Upper lobe of left lung (tissue), 6 donors: ENCODE measurements around the gene OR10A6. TPM values are rescaled to one million over a fixed set of nuclear protein-coding genes. Genes with fewer than 3 reads are reported as not detected.

ENCODE experiments used
- ATAC-seq, 2 donors: fragments of 200-7000 bp; cut with Tn5 transposase; one replicate each; pipeline ENCODE4 v1.9.1; 2022; ENCODE audit warnings: mild to moderate bottlenecking in 2 of 2, moderate library complexity in 2 of 2; ENCODE audit not compliant: low FRiP score in 2 of 2
- DNase-seq, 2 donors: peaks; one replicate each; pipeline ENCODE4 v3.0.0-alpha.2; 2019 to 2020
- H3K27ac ChIP-seq, 4 donors: fragments of 200-600 bp; sonication (generic); one replicate each; pipeline ENCODE4 v1.5.1; 2016 to 2019
- H3K27me3 ChIP-seq, 4 donors: fragments of 200-600 bp; sonication (generic); one replicate each; pipeline ENCODE4 v1.5.1; 2017 to 2019
- H3K36me3 ChIP-seq, 4 donors: fragments of 200-600 bp; sonication (generic); one replicate each; pipeline ENCODE4 v1.5.1; 2016 to 2019
- H3K4me1 ChIP-seq, 4 donors: fragments of 200-600 bp; sonication (generic); one replicate each; pipeline ENCODE4 v1.5.1; 2018 to 2019
- H3K4me3 ChIP-seq, 4 donors: fragments of 200-600 bp; sonication (generic); one replicate each; pipeline ENCODE4 v1.5.1; 2017 to 2019; ENCODE audit warnings: mild to moderate bottlenecking in 2 of 4, moderate library complexity in 1 of 4
- H3K9me3 ChIP-seq, 4 donors: fragments of 200-600 bp; sonication (generic); one replicate each; pipeline ENCODE4 v1.5.1; 2018 to 2019
- CTCF ChIP-seq, 6 experiments: fragments of 450-650 bp in 4 of 6; fragments of 200-600 bp in 2 of 6; sonication (generic) in 2 of 6; IDR thresholded peaks; one replicate each; pipeline ENCODE4 v1.5.1; 2016 to 2019; ENCODE audit warnings: antibody characterized with exemption in 6 of 6
- EP300 ChIP-seq, 4 donors: sonication (generic); formaldehyde crosslinking; IDR thresholded peaks; one replicate each; pipeline ENCODE4 v1.5.1; 2017; ENCODE audit warnings: antibody characterized with exemption in 4 of 4, control low read depth in 2 of 4
- POLR2A ChIP-seq, 4 donors: fragments of 450-650 bp; IDR thresholded peaks; one replicate each; pipeline ENCODE4 v1.5.1; 2016 to 2017; ENCODE audit warnings: antibody characterized with exemption in 4 of 4, mild to moderate bottlenecking in 2 of 4
- POLR2AphosphoS5 ChIP-seq, 2 donors: sonication (generic); formaldehyde crosslinking; IDR thresholded peaks; one replicate each; pipeline ENCODE4 v1.5.1; 2017; ENCODE audit warnings: antibody characterized with exemption in 2 of 2
- WGBS, 2 donors: methylation state at CpG; one replicate each; pipeline ENCODE4 v1.1.5; 2017 to 2018; 5-methylcytosine and 5-hydroxymethylcytosine counted together
- total RNA-seq, 6 donors: library from RNA; depleted of rRNA in 4 of 6; stranded (reverse); fragments of >200 nt in 4 of 6; gene quantifications; one replicate each; pipeline versions ENCODE4 v1.1.0 to v1.2.1, GENCODE V29; 2016 to 2021
- donor health status: DM: no; HTN: no; CAD: no; lungs with moderate emphysema.
- donor health status: DM: no; HTN: yes; CAD: no; lungs with severe emphysema.

OR10A6 gene
- total RNA-seq, 6 donors from 2014 or later = not detected

- Histone ChIP-seq H3K9me3 (no peaks in the 10 kb centered on the region), H3K4me3 (no peak overlapping the region), H3K27me3 (no peaks in the 10 kb centered on the region), H3K4me1 (no peaks in the 10 kb centered on the region), H3K27ac (no peak overlapping the region), H3K36me3 (no peaks in the 10 kb centered on the region)
- no peak for TF ChIP-seq POLR2AphosphoS5 (IDR thresholded peaks at IDR 0.05)
- no peak for TF ChIP-seq EP300 (IDR thresholded peaks at IDR 0.05)
- TF ChIP-seq CTCF (IDR thresholded peaks at IDR 0.05) = no peak
- no peak for TF ChIP-seq POLR2A (IDR thresholded peaks at IDR 0.05)
- ATAC-seq (no peak), DNase-seq (no peak)
- WGBS, 2 donors = 56 to 63% methylated on average over 3 of the region's 3 CpGs
Observed at GRCh38 chr11:7907121-7907520, 23.9 kb downstream of the OR10A6 start.

GRCh38 chr11:7906481-7906880 is 24.6 kb downstream of the OR10A6 start:
- DNase-seq (peak in 1 of 2 donors; percentile 47), ATAC-seq (no peak)
- H3K27ac ChIP-seq = peak overlapping the region; percentile 47 to 71 (median 58)
- no peaks in the 10 kb centered on the region for H3K9me3 ChIP-seq
- no peak for TF ChIP-seq CTCF (IDR thresholded peaks at IDR 0.05)
- TF ChIP-seq POLR2A (IDR thresholded peaks at IDR 0.05) = no peak
- TF ChIP-seq EP300 (IDR thresholded peaks at IDR 0.05) = no peak
- TF ChIP-seq POLR2AphosphoS5 (IDR thresholded peaks at IDR 0.05) = no peak
- no peaks in the 10 kb centered on the region for H3K36me3 ChIP-seq
- H3K4me1 ChIP-seq = no peaks in the 10 kb centered on the region
- H3K27me3 ChIP-seq = no peaks in the 10 kb centered on the region
- 19 to 25% methylated on average over 4 of the region's 4 CpGs for WGBS, 2 donors
- H3K4me3 ChIP-seq = no peak overlapping the region

- Histone ChIP-seq H3K27ac (peak overlapping the region; percentile 47 to 71 (median 58)), H3K4me1 (no peaks in the 10 kb centered on the region), H3K4me3 (peak overlapping the region in 2 of 4 donors; percentile 17 to 33), H3K36me3 (no peaks in the 10 kb centered on the region), H3K27me3 (no peaks in the 10 kb centered on the region), H3K9me3 (no peaks in the 10 kb centered on the region)
- ATAC-seq (peak; percentile 50 to 93), DNase-seq (peak in 1 of 2 donors; percentile 56)
- WGBS, 2 donors = 31 to 42% methylated on average over 3 of the region's 3 CpGs
- no peak for TF ChIP-seq POLR2AphosphoS5 (IDR thresholded peaks at IDR 0.05)
- no peak for TF ChIP-seq EP300 (IDR thresholded peaks at IDR 0.05)
- no peak for TF ChIP-seq CTCF (IDR thresholded peaks at IDR 0.05)
- peak in 1 of 4 donors; percentile 39 for TF ChIP-seq POLR2A (IDR thresholded peaks at IDR 0.05)
Observed at GRCh38 chr11:7905961-7906429, 25.1 kb downstream of the OR10A6 start.

- Histone ChIP-seq H3K9me3 (no peaks in the 10 kb centered on the region), H3K4me1 (no peaks in the 10 kb centered on the region), H3K36me3 (no peaks in the 10 kb centered on the region), H3K27ac (peak overlapping the region; percentile 47 to 71 (median 58)), H3K4me3 (peak overlapping the region in 3 of 4 donors; percentile 17 to 33 (median 30)), H3K27me3 (no peaks in the 10 kb centered on the region)
- DNase-seq (no peak), ATAC-seq (peak in 1 of 2 donors; percentile 72)
- TF ChIP-seq POLR2AphosphoS5 (IDR thresholded peaks at IDR 0.05) = no peak
- no peak for TF ChIP-seq CTCF (IDR thresholded peaks at IDR 0.05)
- TF ChIP-seq EP300 (IDR thresholded peaks at IDR 0.05) = no peak
- 63 to 75% methylated on average over 9 of the region's 9 CpGs for WGBS, 2 donors
Observed at GRCh38 chr11:7905549-7905948, 25.5 kb downstream of the OR10A6 start.

GRCh38 chr11:7904917-7905316 is 26.2 kb downstream of the OR10A6 start:
- WGBS, 2 donors = 46 to 51% methylated on average over 3 of the region's 3 CpGs
- Histone ChIP-seq H3K4me1 (no peaks in the 10 kb centered on the region), H3K27ac (peak overlapping the region; percentile 47 to 71 (median 58)), H3K27me3 (no peaks in the 10 kb centered on the region), H3K36me3 (no peaks in the 10 kb centered on the region), H3K9me3 (no peaks in the 10 kb centered on the region), H3K4me3 (peak overlapping the region in 3 of 4 donors; percentile 17 to 33 (median 30))
- DNase-seq (no peak), ATAC-seq (no peak)
- TF ChIP-seq CTCF (IDR thresholded peaks at IDR 0.05) (no peak), POLR2A (IDR thresholded peaks at IDR 0.05) (no peak), EP300 (IDR thresholded peaks at IDR 0.05) (no peak), POLR2AphosphoS5 (IDR thresholded peaks at IDR 0.05) (no peak)
